22Rv1 (cell line): Measurements from ENCODE around the gene UMOD.

Experiments used
- CTCF ChIP-seq: fragments of 450-650 bp; IDR thresholded peaks from 2 replicates; pipeline ENCODE4 v1.5.1; 2017; ENCODE audit warnings: mild to moderate bottlenecking
- ZFX ChIP-seq: fragments of 450-650 bp; IDR thresholded peaks from 2 replicates; pipeline ENCODE4 v1.6.1; 2017; ENCODE audit warnings: antibody characterized with exemption, borderline replicate concordance

- TF ChIP-seq CTCF (no peak), ZFX (no peak)
Observed at GRCh38 chr16:20307240-20307671, 45.3 kb downstream of the UMOD start.
